Kidney epithelial cell (primary cell): ENCODE results near the gene CHMP1B. TPM values are rescaled to one million over a fixed set of nuclear protein-coding genes. Genes with fewer than 3 reads are reported as not detected.

Source experiments
- DNase-seq: peaks from one replicate; pipeline ENCODE4 v3.0.0-alpha.2; 2010; ENCODE audit warnings: low read depth
- H3K27me3 ChIP-seq: 2 replicates; pipeline ENCODE4 v1.6.0; 2011; ENCODE audit warnings: low read length; ENCODE audit not compliant: control insufficient read depth, insufficient read depth
- H3K36me3 ChIP-seq: 2 replicates; pipeline ENCODE4 v1.5.1; 2011; ENCODE audit warnings: low read length; ENCODE audit not compliant: control insufficient read depth, insufficient read depth
- H3K4me3 ChIP-seq: 2 replicates; pipeline ENCODE4 v1.5.1; 2011; ENCODE audit warnings: low read depth, mild to moderate bottlenecking, control low read depth, low read length
- total RNA-seq: library from RNA; depleted of rRNA; stranded (reverse); fragments of >200 nt; gene quantifications from 2 replicates; pipeline ENCODE4 v1.2.3, GENCODE V29; 2015
- TF ChIP-seq, protein P1 (sequence below): IDR thresholded peaks from 2 replicates; pipeline ENCODE4 v1.5.1; 2011; ENCODE audit warnings: mild to moderate bottlenecking, moderate library complexity, low read length, control low read depth, inconsistent platforms; ENCODE audit not compliant: insufficient read depth, poor library complexity, severe bottlenecking

Gene CHMP1B
- total RNA-seq, 1 donor from 2014 or later, result 95.4 TPM

DNA sequence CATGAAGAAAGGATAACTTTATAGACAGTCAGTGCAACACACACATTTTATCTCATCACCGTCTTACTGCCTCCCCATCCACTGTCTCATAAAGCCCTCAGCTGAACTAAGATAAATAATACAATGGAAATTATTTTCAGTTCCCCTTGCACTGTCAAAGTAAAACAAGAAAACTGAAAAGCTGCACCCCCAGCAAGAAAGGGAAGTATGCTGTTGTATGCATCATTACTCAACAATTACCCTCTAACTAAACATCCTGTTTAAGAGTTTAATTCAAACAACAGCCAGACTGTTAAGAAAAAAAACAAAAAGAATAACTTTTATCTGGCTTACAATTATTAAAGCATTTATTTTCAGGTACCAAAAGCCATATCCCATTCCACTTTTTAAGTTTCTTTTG, 31.9 kb downstream of the CHMP1B start:
- H3K27me3 ChIP-seq, result no peaks in the 10 kb centered on the region
- no peaks in the 10 kb centered on the region for H3K36me3 ChIP-seq
- H3K4me3 ChIP-seq, result no peak overlapping the region
- DNase-seq, result no peak
- TF ChIP-seq, protein P1, sequence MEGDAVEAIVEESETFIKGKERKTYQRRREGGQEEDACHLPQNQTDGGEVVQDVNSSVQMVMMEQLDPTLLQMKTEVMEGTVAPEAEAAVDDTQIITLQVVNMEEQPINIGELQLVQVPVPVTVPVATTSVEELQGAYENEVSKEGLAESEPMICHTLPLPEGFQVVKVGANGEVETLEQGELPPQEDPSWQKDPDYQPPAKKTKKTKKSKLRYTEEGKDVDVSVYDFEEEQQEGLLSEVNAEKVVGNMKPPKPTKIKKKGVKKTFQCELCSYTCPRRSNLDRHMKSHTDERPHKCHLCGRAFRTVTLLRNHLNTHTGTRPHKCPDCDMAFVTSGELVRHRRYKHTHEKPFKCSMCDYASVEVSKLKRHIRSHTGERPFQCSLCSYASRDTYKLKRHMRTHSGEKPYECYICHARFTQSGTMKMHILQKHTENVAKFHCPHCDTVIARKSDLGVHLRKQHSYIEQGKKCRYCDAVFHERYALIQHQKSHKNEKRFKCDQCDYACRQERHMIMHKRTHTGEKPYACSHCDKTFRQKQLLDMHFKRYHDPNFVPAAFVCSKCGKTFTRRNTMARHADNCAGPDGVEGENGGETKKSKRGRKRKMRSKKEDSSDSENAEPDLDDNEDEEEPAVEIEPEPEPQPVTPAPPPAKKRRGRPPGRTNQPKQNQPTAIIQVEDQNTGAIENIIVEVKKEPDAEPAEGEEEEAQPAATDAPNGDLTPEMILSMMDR, result no peak

DNA sequence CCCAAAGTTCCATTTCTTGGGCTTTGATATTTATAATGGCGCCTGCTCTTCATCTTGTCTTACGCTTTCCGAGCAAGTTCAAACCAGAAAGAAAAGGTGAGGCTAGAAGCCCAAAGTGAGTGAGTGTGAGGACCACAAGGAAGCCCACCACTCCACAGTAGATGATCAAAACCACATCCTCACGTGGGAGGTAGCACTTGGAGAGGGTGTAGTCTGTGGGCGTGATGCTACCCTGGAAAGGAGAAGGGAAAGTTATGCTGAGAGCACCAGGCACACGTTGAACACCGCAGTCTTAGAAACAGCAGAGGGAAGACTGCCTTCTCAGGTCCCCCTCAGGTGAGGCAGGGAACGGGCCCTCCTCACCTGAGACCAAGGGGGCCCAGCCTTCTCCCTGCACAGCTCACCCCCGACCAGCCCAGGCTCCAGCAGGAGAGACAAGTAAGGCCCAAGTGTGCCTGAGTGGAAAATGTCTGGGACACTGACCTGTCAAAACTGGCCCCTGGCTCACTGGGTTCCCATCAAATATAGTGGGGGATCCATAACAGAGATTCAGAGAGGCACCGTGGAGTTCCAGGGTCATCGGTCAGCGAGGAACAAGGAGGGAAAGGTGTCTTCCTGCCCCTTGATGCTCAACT, 33.3 kb downstream of the CHMP1B start:
- H3K4me3 ChIP-seq, result no peak overlapping the region
- DNase-seq, result no peak
- H3K36me3 ChIP-seq, result no peaks in the 10 kb centered on the region

DNA sequence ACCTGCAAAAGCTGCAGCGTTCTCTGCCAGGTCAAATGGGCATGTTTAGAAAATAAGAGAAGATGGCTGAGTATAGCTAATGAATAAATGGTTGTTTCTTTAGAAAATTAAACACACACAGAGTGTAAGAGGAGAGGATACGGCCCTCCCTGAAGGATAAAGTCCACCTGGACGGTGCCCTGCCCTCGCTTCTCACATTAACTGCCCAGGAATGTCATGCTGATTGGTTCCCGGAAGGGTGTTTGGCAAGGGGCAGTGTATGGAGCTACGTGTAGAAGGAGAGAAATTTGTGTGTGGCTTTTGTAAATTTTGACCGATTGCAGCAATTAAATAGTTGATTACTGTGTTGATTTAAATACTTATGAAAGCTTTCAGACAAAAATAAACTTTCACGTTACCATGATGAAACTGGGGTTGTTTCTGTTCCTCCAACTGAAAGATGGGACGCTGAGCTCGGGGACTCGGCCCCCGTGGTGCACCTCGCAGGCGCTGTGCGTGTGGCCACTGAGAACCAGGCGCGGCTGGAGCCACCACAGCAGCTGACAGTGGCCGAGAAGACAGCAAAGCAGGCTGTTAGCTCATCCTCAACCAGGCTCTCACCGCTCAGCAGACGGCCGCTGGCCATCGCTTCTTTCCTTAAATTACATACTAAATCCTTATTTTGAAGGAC, 34.2 kb downstream of the CHMP1B start:
- Histone ChIP-seq H3K36me3 (no peaks in the 10 kb centered on the region), H3K27me3 (no peaks in the 10 kb centered on the region), H3K4me3 (no peak overlapping the region)
- DNase-seq, result no peak
- TF ChIP-seq, protein P1, result no peak

More for the DNA sequence above, 33.3 kb downstream of the CHMP1B start:
- TF ChIP-seq, protein P1, result no peak
- no peaks in the 10 kb centered on the region for H3K27me3 ChIP-seq

DNA sequence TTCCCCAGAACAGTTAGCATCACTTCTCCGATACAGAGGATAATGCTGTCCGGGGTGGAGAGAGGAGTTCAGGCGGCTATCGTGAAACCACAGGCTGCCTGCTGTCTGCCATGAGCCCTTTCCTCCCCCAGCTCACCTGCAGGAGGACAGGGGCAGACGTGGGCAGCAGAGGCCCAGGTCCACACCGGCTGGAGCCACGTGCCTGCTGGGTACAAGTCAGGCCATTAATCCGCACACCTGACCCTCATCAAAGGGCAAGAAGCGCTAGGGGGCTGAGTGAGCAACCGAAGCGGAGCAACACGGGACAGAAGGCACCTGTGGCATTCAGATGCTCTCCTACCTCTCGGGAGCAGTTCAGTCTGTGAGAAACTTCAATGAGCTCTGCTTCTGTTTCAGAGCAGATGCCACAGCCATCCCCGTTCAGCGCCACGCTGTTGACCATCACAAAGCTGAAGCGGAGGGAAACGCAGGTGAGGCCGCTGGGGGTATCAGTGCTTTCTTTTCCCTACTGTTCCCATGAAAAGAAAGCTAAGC, 35.4 kb downstream of the CHMP1B start:
- no peak for DNase-seq
- no peaks in the 10 kb centered on the region for H3K36me3 ChIP-seq
- no peak overlapping the region for H3K4me3 ChIP-seq
- H3K27me3 ChIP-seq, result no peaks in the 10 kb centered on the region
- TF ChIP-seq, protein P1, result no peak

DNA sequence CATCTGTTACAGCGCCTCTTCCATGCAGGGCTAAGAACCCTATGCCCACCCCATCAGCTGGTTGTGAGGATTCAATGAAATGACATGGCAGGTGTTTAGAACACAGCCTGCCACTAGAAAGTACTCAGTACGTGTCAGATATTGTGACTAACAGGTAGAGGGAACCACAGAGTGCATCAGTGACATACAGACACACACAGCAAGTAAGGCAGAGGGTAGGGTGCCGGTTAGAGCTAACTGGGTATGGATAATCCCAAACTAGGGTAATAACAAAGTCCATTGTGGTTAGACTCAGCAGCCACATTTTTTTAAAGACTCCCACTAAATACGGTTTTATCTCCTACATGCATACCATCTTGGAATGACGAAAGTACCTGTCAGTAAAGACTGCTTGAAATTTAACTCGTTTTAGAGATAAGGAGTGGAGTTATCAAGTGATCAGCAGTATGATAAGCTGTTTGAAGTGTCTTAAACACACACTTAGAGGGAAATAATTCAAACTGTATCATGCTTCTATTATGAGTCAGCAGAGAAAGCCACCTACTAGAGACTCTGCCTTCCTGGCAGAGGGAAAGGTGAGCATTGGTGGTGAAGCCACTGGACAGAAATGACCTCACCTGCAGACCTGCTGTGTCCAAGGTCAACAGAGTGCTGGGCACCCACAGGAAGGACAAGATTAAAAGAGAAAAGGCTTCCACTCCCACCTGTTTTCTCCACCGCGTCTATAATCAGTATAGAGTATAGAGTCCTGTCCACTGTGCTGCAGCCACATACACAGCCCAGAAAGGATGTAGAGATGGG, 36.3 kb downstream of the CHMP1B start:
- DNase-seq, result no peak
- Histone ChIP-seq H3K27me3 (no peaks in the 10 kb centered on the region), H3K4me3 (no peak overlapping the region), H3K36me3 (no peaks in the 10 kb centered on the region)
- TF ChIP-seq, protein P1, result no peak
